H1 (cell line): Measurements from ENCODE around the gene CDH12. TPM values are rescaled to one million over a fixed set of nuclear protein-coding genes. Genes with fewer than 3 reads are reported as not detected.

Source experiments
- CTCF ChIA-PET: fragments of 300-600 bp; sonication (Branson Sonifier 250); formaldehyde crosslinking; loops from one replicate; lab custom pipeline; 2021; ENCODE audit not compliant: partially characterized antibody; lab: Charles Lee
- POLR2A ChIA-PET: fragments of 300-600 bp; sonication (Branson Sonifier 250); formaldehyde crosslinking; loops from one replicate; lab custom pipeline; 2021; ENCODE audit warnings: inconsistent platforms; ENCODE audit not compliant: partially characterized antibody; lab: Charles Lee
- DNase-seq, 2 experiments: peaks; one replicate each; pipeline versions ENCODE4 v3.0.0 to v3.0.0-alpha.2; 2010 to 2022; ENCODE audit warnings: low spot score in 2 of 2, low read depth in 1 of 2, mixed read lengths in 1 of 2
- FAIRE-seq: peaks from 2 replicates; lab custom pipeline; 2011; peaks lifted over from hg19 to GRCh38; lab: Jason Lieb, UNC
- H2AFZ ChIP-seq: 2 replicates; pipeline ENCODE4 v1.8.1; 2012; ENCODE audit warnings: low read length, inconsistent platforms
- H2AK5ac ChIP-seq: 2 replicates; pipeline ENCODE4 v1.6.1; 2013; ENCODE audit warnings: low read depth, low read length
- H2BK120ac ChIP-seq: replicated peaks from 2 replicates; pipeline ENCODE3; 2013; ENCODE audit warnings: low read depth, low read length, inconsistent platforms
- H2BK12ac ChIP-seq: 2 replicates; pipeline ENCODE4 v1.6.1; 2013; ENCODE audit warnings: low read depth, low read length
- H2BK15ac ChIP-seq: 2 replicates; pipeline ENCODE4 v1.6.1; 2013; ENCODE audit warnings: low read length
- H2BK20ac ChIP-seq: 2 replicates; pipeline ENCODE4 v1.6.1; 2013; ENCODE audit warnings: low read length
- H2BK5ac ChIP-seq: 2 replicates; pipeline ENCODE4 v1.6.1; 2013; ENCODE audit warnings: low read depth, low read length
- H3K14ac ChIP-seq: 2 replicates; pipeline ENCODE4 v1.6.1; 2013; ENCODE audit warnings: inconsistent platforms; ENCODE audit not compliant: insufficient read length
- H3K18ac ChIP-seq: 2 replicates; pipeline ENCODE4 v1.6.1; 2013; ENCODE audit warnings: low read length; ENCODE audit errors: extremely low read depth
- H3K23ac ChIP-seq: 2 replicates; pipeline ENCODE4 v1.6.1; 2013; ENCODE audit warnings: inconsistent platforms; ENCODE audit not compliant: insufficient read length
- H3K23me2 ChIP-seq: 2 replicates; pipeline ENCODE4 v1.6.1; 2013; ENCODE audit warnings: low read depth, low read length
- H3K27ac ChIP-seq: 2 replicates; pipeline ENCODE4 v1.6.1; 2011; ENCODE audit warnings: low read depth, low read length, inconsistent platforms
- H3K27me3 ChIP-seq, 4 experiments: replicated peaks in 1 of 4; 1 replicate in 1 of 4; 2 replicates in 3 of 4; pipeline versions ENCODE4 v1.6.1 to v1.8.1; 2011 to 2013; ENCODE audit warnings: low read length in 3 of 4, mild to moderate bottlenecking in 3 of 4, inconsistent platforms in 2 of 4, mixed read lengths in 2 of 4, moderate library complexity in 1 of 4; ENCODE audit not compliant: control insufficient read depth in 3 of 4, insufficient read depth in 3 of 4; ENCODE audit errors: extremely low read depth in 1 of 4
- H3K36me3 ChIP-seq, 4 experiments: 2 replicates each; pipeline versions ENCODE4 v1.6.1 to v1.8.1; 2011 to 2013; ENCODE audit warnings: mild to moderate bottlenecking in 4 of 4, low read length in 3 of 4, moderate library complexity in 2 of 4, control low read depth in 1 of 4, inconsistent platforms in 1 of 4; ENCODE audit not compliant: insufficient read depth in 4 of 4, control insufficient read depth in 2 of 4
- H3K4ac ChIP-seq: replicated peaks from 2 replicates; pipeline ENCODE3; 2013; ENCODE audit warnings: low read length, low read depth, mixed read lengths, inconsistent platforms; ENCODE audit not compliant: insufficient read length
- H3K4me1 ChIP-seq, 4 experiments: replicated peaks in 1 of 4; 1 replicate in 1 of 4; 2 replicates in 3 of 4; pipeline versions ENCODE4 v1.6.1 to v1.8.1; 2011 to 2013; ENCODE audit warnings: low read length in 3 of 4, inconsistent platforms in 2 of 4, mixed read lengths in 1 of 4; ENCODE audit not compliant: insufficient read depth in 4 of 4, control insufficient read depth in 3 of 4
- H3K4me2 ChIP-seq, 2 experiments: 2 replicates each; pipeline versions ENCODE4 v1.6.1 to v1.8.1; 2011 to 2013; ENCODE audit warnings: low read depth in 2 of 2, low read length in 2 of 2, control low read depth in 1 of 2, inconsistent platforms in 1 of 2, mild to moderate bottlenecking in 1 of 2; ENCODE audit not compliant: insufficient read depth in 1 of 2
- H3K4me3 ChIP-seq, 4 experiments: fragments of 200-600, 300-600 bp in 1 of 4; sonication (generic), shearing (Covaris generic), sonication (Bioruptor Twin) in 1 of 4; 2 replicates each; pipeline versions ENCODE4 v1.5.1 to v1.8.1; 2011 to 2016; ENCODE audit warnings: low read length in 4 of 4, low read depth in 3 of 4, control low read depth in 2 of 4, inconsistent platforms in 2 of 4, mild to moderate bottlenecking in 2 of 4, mixed read lengths in 1 of 4, moderate library complexity in 1 of 4; ENCODE audit not compliant: insufficient read depth in 2 of 4; ENCODE audit errors: extremely low read depth in 1 of 4
- H3K56ac ChIP-seq: replicated peaks from 2 replicates; pipeline ENCODE3; 2013; ENCODE audit warnings: low read depth, mild to moderate bottlenecking, mixed read lengths, low read length, inconsistent platforms; ENCODE audit not compliant: insufficient read length
- H3K79me1 ChIP-seq: 2 replicates; pipeline ENCODE4 v1.6.1; 2013; ENCODE audit warnings: low read depth, low read length, control low read depth
- H3K79me2 ChIP-seq, 2 experiments: 2 replicates each; pipeline versions ENCODE4 v1.6.1 to v1.8.1; 2012 to 2013; ENCODE audit warnings: low read length in 2 of 2, mild to moderate bottlenecking in 2 of 2, inconsistent platforms in 1 of 2; ENCODE audit not compliant: insufficient read depth in 2 of 2, control insufficient read depth in 1 of 2
- H3K9ac ChIP-seq, 4 experiments: replicated peaks in 1 of 4; 1 replicate in 1 of 4; 2 replicates in 3 of 4; pipeline versions ENCODE4 v1.6.1 to v1.8.1; 2011 to 2013; ENCODE audit warnings: low read depth in 3 of 4, low read length in 3 of 4, control low read depth in 2 of 4, mild to moderate bottlenecking in 2 of 4, moderate library complexity in 2 of 4, inconsistent platforms in 1 of 4; ENCODE audit errors: extremely low read depth in 1 of 4
- H3K9me3 ChIP-seq, 2 experiments: 2 replicates each; pipeline versions ENCODE4 v1.6.1 to v1.8.1; 2012 to 2013; ENCODE audit warnings: mild to moderate bottlenecking in 2 of 2, moderate library complexity in 2 of 2, control low read depth in 1 of 2, inconsistent platforms in 1 of 2, low read depth in 1 of 2, low read length in 1 of 2, mixed read lengths in 1 of 2; ENCODE audit not compliant: insufficient read depth in 2 of 2
- H4K20me1 ChIP-seq, 2 experiments: replicated peaks in 1 of 2; 2 replicates each; pipeline versions ENCODE3 to v1.8.1; 2011 to 2013; ENCODE audit warnings: inconsistent platforms in 2 of 2, low read length in 2 of 2, mild to moderate bottlenecking in 1 of 2; ENCODE audit not compliant: insufficient read depth in 2 of 2, control insufficient read depth in 1 of 2
- H4K5ac ChIP-seq: 2 replicates; pipeline ENCODE4 v1.6.1; 2013; ENCODE audit warnings: low read length, low read depth, mixed read lengths, inconsistent platforms; ENCODE audit not compliant: insufficient read length
- H4K8ac ChIP-seq: 2 replicates; pipeline ENCODE4 v1.8.0; 2013; ENCODE audit warnings: mild to moderate bottlenecking, moderate library complexity, low read length, inconsistent platforms; ENCODE audit not compliant: insufficient read depth; ENCODE audit errors: extremely low read depth
- H4K91ac ChIP-seq: replicated peaks from 2 replicates; pipeline ENCODE3; 2013; ENCODE audit warnings: low read length, mixed read lengths, inconsistent platforms; ENCODE audit not compliant: insufficient read length
- CTBP2 ChIP-seq: IDR thresholded peaks from 2 replicates; pipeline ENCODE4 v1.7.0; 2011; ENCODE audit warnings: borderline replicate concordance, mild to moderate bottlenecking, moderate library complexity, mixed read lengths, low read length; ENCODE audit not compliant: insufficient read depth, insufficient read length
- CTCF ChIP-seq, 3 experiments: IDR thresholded peaks; 1 replicate in 2 of 3; 2 replicates in 1 of 3; pipeline versions ENCODE4 v1.5.1 to v1.6.1; 2011; ENCODE audit warnings: low read length in 3 of 3, mild to moderate bottlenecking in 3 of 3, inconsistent platforms in 2 of 3, low read depth in 1 of 3, moderate library complexity in 1 of 3; ENCODE audit not compliant: insufficient read depth in 1 of 3; ENCODE audit errors: control extremely low read depth in 1 of 3
- FOSL1 ChIP-seq: IDR thresholded peaks from 2 replicates; pipeline ENCODE4 v1.6.1; 2011; ENCODE audit warnings: mild to moderate bottlenecking, low read depth, low read length, moderate library complexity; ENCODE audit not compliant: insufficient read depth
- RAD21 ChIP-seq, 2 experiments: IDR thresholded peaks in 1 of 2; conservative IDR thresholded peaks in 1 of 2; 2 replicates each; pipeline ENCODE4 v1.6.1; 2011; ENCODE audit warnings: low read depth in 2 of 2, low read length in 2 of 2, improper control_type of control experiment in 1 of 2, inconsistent platforms in 1 of 2, mild to moderate bottlenecking in 1 of 2, moderate library complexity in 1 of 2
- TAF7 ChIP-seq: optimal IDR thresholded peaks from 2 replicates; pipeline ENCODE3; 2011; ENCODE audit warnings: low read depth, mild to moderate bottlenecking, inconsistent platforms, low read length, moderate library complexity, borderline replicate concordance
- WGBS, 2 experiments: shearing (Covaris generic) in 1 of 2; methylation state at CpG; one replicate each; pipeline versions ENCODE4 v1.1.6 to v1.1.7; 2013 to 2015; ENCODE audit warnings: low lambda C conversion rate in 2 of 2, mixed read lengths in 2 of 2, inconsistent platforms in 1 of 2, low coverage in 1 of 2, missing lambda C conversion rate in 1 of 2; ENCODE audit not compliant: insufficient replicate concordance in 2 of 2, insufficient coverage in 1 of 2, insufficient read length in 1 of 2; ENCODE audit errors: extremely low coverage in 1 of 2, missing lambda C conversion rate in 1 of 2; 5-methylcytosine and 5-hydroxymethylcytosine counted together
- polyA plus RNA-seq, 7 experiments: library from polyadenylated mRNA; depleted of rRNA in 3 of 7; stranded (reverse) in 5 of 7; unstranded in 2 of 7; fragments of >200 nt in 5 of 7; fragments of 200-250 nt in 2 of 7; gene quantifications; 1 replicate in 5 of 7; 2 replicates in 1 of 7; 4 replicates in 1 of 7; pipeline versions ENCODE4 v1.2.1 to v1.2.3, GENCODE V29; 2011 to 2013; ENCODE audit warnings: missing spikeins in 2 of 7, mixed read lengths in 2 of 7
- total RNA-seq: library from RNA; stranded (reverse); fragmentation: NEBNext Ultra II Directional; extraction: Animal tissue kit (Norgen Biotek cat#: 25700); gene quantifications from 2 replicates; pipeline ENCODE4 v1.2.1, GENCODE V29; 2021
- TF ChIP-seq, protein P1 (sequence below): IDR thresholded peaks from 2 replicates; pipeline ENCODE4 v1.6.1; 2011; ENCODE audit warnings: low read depth, mild to moderate bottlenecking, low read length; ENCODE audit not compliant: insufficient read depth

The CDH12 gene
- total and polyA plus RNA-seq, 2 of the 8 experiments (the other 6 are each of a cell fraction or from before 2014, with no cell fraction given): 0.03 TPM; not detected in 1

DNA sequence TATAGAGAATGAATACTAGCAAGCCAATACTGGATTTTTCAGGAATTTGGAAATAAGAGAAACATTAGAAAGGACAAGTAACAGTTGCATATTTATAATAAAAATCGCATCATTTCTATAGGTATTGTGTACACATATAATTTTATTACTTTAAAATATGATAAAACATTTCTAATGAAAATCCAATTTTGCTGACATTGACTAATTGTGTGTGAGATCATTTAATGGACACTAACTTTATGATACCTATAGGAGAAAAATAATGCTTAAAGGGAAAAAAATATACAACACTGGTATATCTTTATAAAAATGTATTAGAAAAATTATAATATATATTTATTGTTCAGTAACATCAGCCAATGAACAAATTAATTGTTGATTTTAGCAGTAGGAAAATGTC is 557.3 kb downstream of the CDH12 start:
- POLR2A ChIA-PET: no interaction called here
- no peak overlapping the region for H4K8ac ChIP-seq

More for the DNA sequence above, 557.3 kb downstream of the CDH12 start:
- H3K4me1 ChIP-seq: peaks cover 0 to 3% (median 0%) of the 10 kb centered on the region in 4 experiments; a peak in 1 of 7 replicates
- H3K79me2 ChIP-seq: no peaks in the 10 kb centered on the region
- CTCF ChIA-PET: no interaction called here
- no peak overlapping the region for H3K14ac ChIP-seq
- WGBS, 2 experiments: 91% methylated on average over 1 of the region's 1 CpG; no CpG with 5 or more reads in 1 of the 2 experiments
- no peak overlapping the region for H4K91ac ChIP-seq
- no peak overlapping the region for H4K5ac ChIP-seq
- H3K56ac ChIP-seq: no peak overlapping the region
- no peaks in the 10 kb centered on the region for H4K20me1 ChIP-seq
- TF ChIP-seq RAD21 (IDR thresholded peaks at IDR 0.05 in 1 of 2, conservative IDR thresholded peaks at IDR 0.05 in 1 of 2; ENCODE audit: low read depth in 2 of 2, low read length in 2 of 2) (no peak), FOSL1 (no peak), CTCF (IDR thresholded peaks at IDR 0.05; ENCODE audit: control extremely low read depth in 1 of 3, insufficient read depth in 1 of 3, low read depth in 1 of 3, low read length in 3 of 3) (no peak), TAF7 (no peak), CTBP2 (no peak)
- TF ChIP-seq, protein P1, sequence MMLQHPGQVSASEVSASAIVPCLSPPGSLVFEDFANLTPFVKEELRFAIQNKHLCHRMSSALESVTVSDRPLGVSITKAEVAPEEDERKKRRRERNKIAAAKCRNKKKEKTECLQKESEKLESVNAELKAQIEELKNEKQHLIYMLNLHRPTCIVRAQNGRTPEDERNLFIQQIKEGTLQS: no peak
- no peak overlapping the region for H3K4ac ChIP-seq
- no peak overlapping the region for H2AK5ac ChIP-seq
- DNase-seq (no peak), FAIRE-seq (no peak)
- H2BK12ac ChIP-seq: no peak overlapping the region
- no peak overlapping the region for H2BK5ac ChIP-seq
- no peak overlapping the region for H2BK15ac ChIP-seq
- no peak overlapping the region for H3K27ac ChIP-seq
- no peaks in the 10 kb centered on the region for H3K9me3 ChIP-seq
- no peak overlapping the region for H2AFZ ChIP-seq
- H3K4me3 ChIP-seq: no peak overlapping the region
- H3K18ac ChIP-seq: no peak overlapping the region
- H3K23me2 ChIP-seq: no peaks in the 10 kb centered on the region
- H3K4me2 ChIP-seq: no peak overlapping the region
- no peak overlapping the region for H3K23ac ChIP-seq
- H3K36me3 ChIP-seq: no peaks in the 10 kb centered on the region
- no peaks in the 10 kb centered on the region for H3K79me1 ChIP-seq
- no peak overlapping the region for H2BK20ac ChIP-seq
- H2BK120ac ChIP-seq: no peak overlapping the region
- no peak overlapping the region for H3K9ac ChIP-seq
- H3K27me3 ChIP-seq: no peaks in the 10 kb centered on the region
